Endothelial cell of hepatic sinusoid (primary cell): ENCODE results near the gene SENP6.
"Not testable (repeated sequence)": the region's sequence is repeated elsewhere in the genome, so short reads cannot be mapped to it uniquely, and the experiment has no call there.

Source experiments
- in situ Hi-C: cut with HindIII; loops from 2 replicates; pipeline ENCODE4 v1.10.0; 2017; ENCODE audit warnings: low sequenced_read_pairs

Gene SENP6

GRCh38 chr6:75608956-75609533 lies 7.4 kb downstream of the SENP6 start:
- in situ Hi-C loops: no loop called here

GRCh38 chr6:75609639-75610590 lies 8.2 kb downstream of the SENP6 start:
- in situ Hi-C loops: no loop called here

GRCh38 chr6:75611011-75611701 lies 9.5 kb downstream of the SENP6 start:
- in situ Hi-C loops: no loop called here

GRCh38 chr6:75611702-75612375 lies 10.2 kb downstream of the SENP6 start:
- in situ Hi-C loops: no loop called here

GRCh38 chr6:75612434-75612833 lies 10.8 kb downstream of the SENP6 start:
- in situ Hi-C loops: no loop called here

- in situ Hi-C loops: no loop called here
Observed at GRCh38 chr6:75613056-75613501, 11.4 kb downstream of the SENP6 start.

- in situ Hi-C loops: no loop called here
Observed at GRCh38 chr6:75618437-75618836, 16.8 kb downstream of the SENP6 start.

- in situ Hi-C loops: no loop called here
Observed at GRCh38 chr6:75619230-75619899, 17.7 kb downstream of the SENP6 start.

GRCh38 chr6:75620381-75621304 lies 19.0 kb downstream of the SENP6 start:
- in situ Hi-C loops: no loop called here

- in situ Hi-C loops: no loop called here
Observed at GRCh38 chr6:75621846-75622245, 20.2 kb downstream of the SENP6 start.

- in situ Hi-C loops: no loop called here
Observed at GRCh38 chr6:75623491-75623890, 21.8 kb downstream of the SENP6 start.

- in situ Hi-C loops: no loop called here
Observed at GRCh38 chr6:75624335-75624734, 22.7 kb downstream of the SENP6 start.

- in situ Hi-C loops: no loop called here
Observed at GRCh38 chr6:75624988-75625387, 23.3 kb downstream of the SENP6 start.

GRCh38 chr6:75626561-75626960 lies 24.9 kb downstream of the SENP6 start:
- in situ Hi-C loops: no loop called here

- in situ Hi-C loops: not testable (repeated sequence)
Observed at GRCh38 chr6:75627708-75628107, 26.0 kb downstream of the SENP6 start.

GRCh38 chr6:75631859-75632635 lies 30.4 kb downstream of the SENP6 start:
- in situ Hi-C loops: no loop called here

- in situ Hi-C loops: no loop called here
Observed at GRCh38 chr6:75633045-75633444, 31.4 kb downstream of the SENP6 start.

- in situ Hi-C loops: no loop called here
Observed at GRCh38 chr6:75642311-75642710, 40.6 kb downstream of the SENP6 start.

- in situ Hi-C loops: no loop called here
Observed at GRCh38 chr6:75643173-75643572, 41.5 kb downstream of the SENP6 start.
